ENCODE data around the gene SOCS6. TPM values are rescaled to one million over a fixed set of nuclear protein-coding genes. Genes with fewer than 3 reads are reported as not detected.

Gene SOCS6
- total and polyA plus RNA-seq, 10 donors = 1.3 to 11.5 (median 7.1) TPM

GRCh38 chr18:70334728-70335329 lies 46.0 kb downstream of the SOCS6 start:
- TF ChIP-seq POLR2AphosphoS5 (IDR thresholded peaks at IDR 0.05) = no peak
- intact Hi-C loops (cut with DNase I; ENCODE audit: low total_unique reads) = no loop called here
- H3K27ac ChIP-seq = no peak overlapping the region
- no peaks in the 10 kb centered on the region for H3K4me1 ChIP-seq
- no peak overlapping the region for H3K4me3 ChIP-seq
- no peaks in the 10 kb centered on the region for H3K36me3 ChIP-seq
- DNase-seq = no peak
- no peaks in the 10 kb centered on the region for H3K27me3 ChIP-seq (replicated peaks in 1 of 7)
- WGBS, 5 donors = 84 to 93% (median 90%) methylated on average over 5 of the region's 5 CpGs
- H3K9me3 ChIP-seq = peaks cover 0 to 17% (median 6%) of the 10 kb centered on the region in 8 donors

GRCh38 chr18:70335892-70336726 lies 47.3 kb downstream of the SOCS6 start:
- TF ChIP-seq CTCF (IDR thresholded peaks at IDR 0.05 in 8 of 11, conservative IDR thresholded peaks at IDR 0.05 in 3 of 11) (no peak), POLR2A (IDR thresholded peaks at IDR 0.05) (no peak), POLR2AphosphoS5 (IDR thresholded peaks at IDR 0.05) (no peak)
- WGBS, 5 donors = 76 to 91% (median 83%) methylated on average over 5 of the region's 5 CpGs
- no peak overlapping the region for H3K27ac ChIP-seq

GRCh38 chr18:70337139-70337972 lies 48.5 kb downstream of the SOCS6 start:
- 76 to 91% (median 86%) methylated on average over 4 of the region's 4 CpGs for WGBS, 5 donors
- H3K27ac ChIP-seq = no peak overlapping the region
- DNase-seq = no peak
- H3K4me3 ChIP-seq = no peak overlapping the region
- peaks cover 0 to 17% (median 6%) of the 10 kb centered on the region in 8 donors for H3K9me3 ChIP-seq
- H3K4me1 ChIP-seq = no peaks in the 10 kb centered on the region
- no peak for TF ChIP-seq POLR2AphosphoS5 (IDR thresholded peaks at IDR 0.05)
- TF ChIP-seq CTCF (IDR thresholded peaks at IDR 0.05 in 8 of 11, conservative IDR thresholded peaks at IDR 0.05 in 3 of 11) = no peak
- TF ChIP-seq POLR2A (IDR thresholded peaks at IDR 0.05) = no peak
- intact Hi-C loops (cut with DNase I; ENCODE audit: low total_unique reads) = no loop called here
- H3K36me3 ChIP-seq = no peaks in the 10 kb centered on the region
- no peaks in the 10 kb centered on the region for H3K27me3 ChIP-seq (replicated peaks in 1 of 7)

More at GRCh38 chr18:70335892-70336726, 47.3 kb downstream of the SOCS6 start:
- no peaks in the 10 kb centered on the region for H3K4me1 ChIP-seq
- no peaks in the 10 kb centered on the region for H3K36me3 ChIP-seq
- H3K27me3 ChIP-seq (replicated peaks in 1 of 7) = no peaks in the 10 kb centered on the region
- DNase-seq = no peak
- H3K9me3 ChIP-seq = peaks cover 0 to 17% (median 6%) of the 10 kb centered on the region in 8 donors
- intact Hi-C loops (cut with DNase I; ENCODE audit: low total_unique reads) = no loop called here
- H3K4me3 ChIP-seq = no peak overlapping the region

GRCh38 chr18:70338890-70339289 lies 50.0 kb downstream of the SOCS6 start:
- H3K36me3 ChIP-seq = no peaks in the 10 kb centered on the region
- DNase-seq = no peak
- peaks cover 0 to 17% (median 6%) of the 10 kb centered on the region in 8 donors for H3K9me3 ChIP-seq
- no peaks in the 10 kb centered on the region for H3K4me1 ChIP-seq
- H3K4me3 ChIP-seq = no peak overlapping the region
- no peaks in the 10 kb centered on the region for H3K27me3 ChIP-seq (replicated peaks in 1 of 7)
- intact Hi-C loops (cut with DNase I; ENCODE audit: low total_unique reads) = no loop called here
- no peak overlapping the region for H3K27ac ChIP-seq
- no peak for TF ChIP-seq CTCF (IDR thresholded peaks at IDR 0.05 in 8 of 11, conservative IDR thresholded peaks at IDR 0.05 in 3 of 11)
- no peak for TF ChIP-seq POLR2A (IDR thresholded peaks at IDR 0.05)
- TF ChIP-seq POLR2AphosphoS5 (IDR thresholded peaks at IDR 0.05) = no peak
